Smooth muscle cell (in vitro differentiated cells): Measurements from ENCODE around the gene TCEA2. TPM values are rescaled to one million over a fixed set of nuclear protein-coding genes. Genes with fewer than 3 reads are reported as not detected.
A peak's percentile ranks its signal among the peaks of the same experiment; 100 is the strongest.

ENCODE experiments used
- DNase-seq: peaks from one replicate; lab custom pipeline; 2025; ENCODE audit not compliant: unreplicated experiment; lab: John Stamatoyannopoulos, UW
- H2AFZ ChIP-seq: fragments of 200-600 bp; sonication (generic); 2 replicates; pipeline ENCODE4 v1.6.0; 2016; ENCODE audit warnings: antibody characterized with exemption, low read depth, mild to moderate bottlenecking
- H3F3A ChIP-seq: fragments of 200-600 bp; sonication (generic); 2 replicates; pipeline ENCODE4 v1.6.0; 2017; ENCODE audit warnings: antibody characterized with exemption, low read depth
- H3K27ac ChIP-seq: fragments of 200-600 bp; sonication (generic); 2 replicates; pipeline ENCODE4 v1.5.1; 2016; ENCODE audit warnings: low read depth, mild to moderate bottlenecking
- H3K27me3 ChIP-seq: fragments of 200-600 bp; sonication (generic); 2 replicates; pipeline ENCODE4 v1.6.1; 2016; ENCODE audit warnings: low read depth, mild to moderate bottlenecking
- H3K36me3 ChIP-seq: fragments of 200-600 bp; sonication (generic); 2 replicates; pipeline ENCODE4 v1.5.1; 2016; ENCODE audit warnings: low read depth
- H3K4me1 ChIP-seq: fragments of 200-600 bp; sonication (generic); 2 replicates; pipeline ENCODE4 v1.5.1; 2016; ENCODE audit warnings: low read depth
- H3K4me2 ChIP-seq: fragments of 200-600 bp; sonication (generic); 2 replicates; pipeline ENCODE4 v1.6.0; 2016; ENCODE audit warnings: mild to moderate bottlenecking
- H3K4me3 ChIP-seq: fragments of 200-600 bp; sonication (generic); 2 replicates; pipeline ENCODE4 v1.5.1; 2016; ENCODE audit warnings: mild to moderate bottlenecking
- H3K79me2 ChIP-seq: fragments of 200-600 bp; sonication (generic); 2 replicates; pipeline ENCODE4 v1.6.0; 2016; ENCODE audit warnings: low read depth, mild to moderate bottlenecking
- H3K9ac ChIP-seq: fragments of 200-600 bp; sonication (generic); 2 replicates; pipeline ENCODE4 v1.6.0; 2016; ENCODE audit warnings: low read depth
- H3K9me3 ChIP-seq: fragments of 200-600 bp; sonication (generic); replicated peaks from 2 replicates; pipeline ENCODE4 v1.5.1; 2016; ENCODE audit warnings: low read depth
- H4K20me1 ChIP-seq: fragments of 200-600 bp; sonication (generic); 2 replicates; pipeline ENCODE4 v1.6.0; 2016; ENCODE audit warnings: low read depth
- CTCF ChIP-seq: fragments of 200-600 bp; sonication (generic); IDR thresholded peaks from 2 replicates; pipeline ENCODE4 v1.5.1; 2017; ENCODE audit warnings: borderline replicate concordance, mild to moderate bottlenecking, antibody characterized with exemption; ENCODE audit not compliant: insufficient read depth, poor library complexity, severe bottlenecking
- WGBS: methylation state at CpG from one replicate; pipeline ENCODE4 v1.1.7; 2016; ENCODE audit warnings: low lambda C conversion rate; 5-methylcytosine and 5-hydroxymethylcytosine counted together
- polyA plus RNA-seq: library from polyadenylated mRNA; unstranded; fragments of >200 nt; fragmentation: Nextera tagmentation; extraction: Ambion mirVana; gene quantifications from 2 replicates; pipeline ENCODE4 v1.2.1, GENCODE V29; 2016
- total RNA-seq: library from RNA; depleted of rRNA; stranded (reverse); fragments of >200 nt; gene quantifications from 2 replicates; pipeline ENCODE4 v1.2.3, GENCODE V29; 2014

TCEA2 gene
- total and polyA plus RNA-seq, 2 experiments from 2014 or later: 24.9 to 89.5 TPM

GRCh38 chr20:64079273-64080012 lies 16.4 kb downstream of the TCEA2 start, which contains the start of gene RGS19:
Gene RGS19, minus strand, starts transcription at chr20:64079518. Its CDS starts 2,632 bp downstream, at chr20:64076886.
- peaks cover 13% of the 10 kb centered on the region for H3K4me1 ChIP-seq
- H3K36me3 ChIP-seq: no peaks in the 10 kb centered on the region
- H3K9ac ChIP-seq: peak within 1 kb of the TSS; percentile 60
- H2AFZ ChIP-seq: no peak within 1 kb of the TSS
- H3K27ac ChIP-seq: peak within 1 kb of the TSS; percentile 44
- peaks cover 14% of the 10 kb centered on the region for H3F3A ChIP-seq
- H4K20me1 ChIP-seq: no peaks in the 10 kb centered on the region
- H3K79me2 ChIP-seq: no peaks in the 10 kb centered on the region
- TF ChIP-seq CTCF: no peak
- under 1% methylated on average over 39 of the region's 73 CpGs for WGBS
- peaks cover 9% of the 10 kb centered on the region for H3K27me3 ChIP-seq
- peak within 1 kb of the TSS; percentile 76 for H3K4me3 ChIP-seq
- peak within 1 kb of the TSS; percentile 89 for H3K4me2 ChIP-seq
- DNase-seq: peak; percentile 59
- no peaks in the 10 kb centered on the region for H3K9me3 ChIP-seq

GRCh38 chr20:64080013-64080812 lies 17.2 kb downstream of the TCEA2 start, which contains the start of gene OPRL1:
Gene OPRL1, plus strand, starts transcription at chr20:64080082. Its CDS starts 12,639 bp downstream, at chr20:64092721.
- TF ChIP-seq CTCF: no peak
- Histone ChIP-seq H3K4me2 (peak within 1 kb of the TSS; percentile 89), H3K36me3 (no peaks in the 10 kb centered on the region), H3F3A (peaks cover 14% of the 10 kb centered on the region), H3K4me1 (peaks cover 18% of the 10 kb centered on the region), H3K4me3 (peak within 1 kb of the TSS; percentile 76), H3K9ac (peak within 1 kb of the TSS; percentile 60), H3K79me2 (no peaks in the 10 kb centered on the region), H2AFZ (no peak within 1 kb of the TSS), H3K27me3 (peaks cover 16% of the 10 kb centered on the region), H3K27ac (peak within 1 kb of the TSS; percentile 44), H4K20me1 (no peaks in the 10 kb centered on the region), H3K9me3 (no peaks in the 10 kb centered on the region)
- DNase-seq: peak; percentile 59
- WGBS: 10% methylated on average over 41 of the region's 62 CpGs

- 90% methylated on average over 13 of the region's 17 CpGs for WGBS
- Histone ChIP-seq H3K4me2 (peak overlapping the region; percentile 89), H2AFZ (no peak overlapping the region), H3F3A (peaks cover 14% of the 10 kb centered on the region), H3K9me3 (no peaks in the 10 kb centered on the region), H3K27ac (no peak overlapping the region), H3K36me3 (no peaks in the 10 kb centered on the region), H3K79me2 (no peaks in the 10 kb centered on the region), H3K4me3 (peak overlapping the region; percentile 76), H3K9ac (no peak overlapping the region), H4K20me1 (no peaks in the 10 kb centered on the region), H3K27me3 (peaks cover 24% of the 10 kb centered on the region), H3K4me1 (peaks cover 18% of the 10 kb centered on the region)
- no peak for DNase-seq
- TF ChIP-seq CTCF: no peak
Observed at GRCh38 chr20:64080813-64081623, 18.0 kb downstream of the TCEA2 start.
